Gastroesophageal sphincter (tissue), 3 donors: ENCODE results near the gene PDAP1.

Source experiments
- EP300 ChIP-seq: sonication (generic); formaldehyde crosslinking; IDR thresholded peaks from one replicate; pipeline ENCODE4 v1.6.1; 2017; ENCODE audit warnings: antibody characterized with exemption, mild to moderate bottlenecking
- POLR2A ChIP-seq, 2 donors: fragments of 450-650 bp; IDR thresholded peaks; one replicate each; pipeline ENCODE4 v1.6.1; 2017; ENCODE audit warnings: antibody characterized with exemption in 2 of 2, mild to moderate bottlenecking in 2 of 2, moderate library complexity in 1 of 2
- POLR2AphosphoS5 ChIP-seq: sonication (generic); formaldehyde crosslinking; IDR thresholded peaks from one replicate; pipeline ENCODE4 v1.6.1; 2017; ENCODE audit warnings: antibody characterized with exemption
- TF ChIP-seq, protein P1 (sequence below), 4 experiments: fragments of 200-600 bp in 2 of 4; fragments of 450-650 bp in 2 of 4; sonication (generic) in 1 of 4; IDR thresholded peaks; one replicate each; pipeline ENCODE4 v1.5.1; 2017 to 2019; ENCODE audit warnings: antibody characterized with exemption in 4 of 4, mild to moderate bottlenecking in 2 of 4, moderate library complexity in 2 of 4

DNA sequence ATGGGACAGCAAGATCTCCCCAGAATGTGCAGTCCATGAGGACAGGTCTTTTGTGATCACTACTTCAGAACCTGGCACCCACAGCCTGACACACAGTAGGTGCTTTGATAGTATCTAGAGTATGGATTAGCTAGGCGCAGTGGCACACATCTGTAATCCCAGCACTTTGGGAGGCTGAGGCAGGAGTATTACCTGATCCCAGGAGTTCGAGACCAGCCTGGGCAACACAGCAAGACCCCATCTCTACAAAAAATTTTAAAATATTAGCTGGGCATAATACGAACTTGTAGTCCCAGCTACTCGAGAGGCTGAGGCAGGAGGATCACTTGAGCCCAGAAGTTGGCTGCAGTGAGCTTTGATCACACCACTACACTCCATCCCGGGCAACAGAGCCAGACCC, 56.1 kb downstream of the PDAP1 start:
- TF ChIP-seq POLR2A (IDR thresholded peaks at IDR 0.05) (no peak), POLR2AphosphoS5 (no peak), EP300 (no peak)
- TF ChIP-seq, protein P1, sequence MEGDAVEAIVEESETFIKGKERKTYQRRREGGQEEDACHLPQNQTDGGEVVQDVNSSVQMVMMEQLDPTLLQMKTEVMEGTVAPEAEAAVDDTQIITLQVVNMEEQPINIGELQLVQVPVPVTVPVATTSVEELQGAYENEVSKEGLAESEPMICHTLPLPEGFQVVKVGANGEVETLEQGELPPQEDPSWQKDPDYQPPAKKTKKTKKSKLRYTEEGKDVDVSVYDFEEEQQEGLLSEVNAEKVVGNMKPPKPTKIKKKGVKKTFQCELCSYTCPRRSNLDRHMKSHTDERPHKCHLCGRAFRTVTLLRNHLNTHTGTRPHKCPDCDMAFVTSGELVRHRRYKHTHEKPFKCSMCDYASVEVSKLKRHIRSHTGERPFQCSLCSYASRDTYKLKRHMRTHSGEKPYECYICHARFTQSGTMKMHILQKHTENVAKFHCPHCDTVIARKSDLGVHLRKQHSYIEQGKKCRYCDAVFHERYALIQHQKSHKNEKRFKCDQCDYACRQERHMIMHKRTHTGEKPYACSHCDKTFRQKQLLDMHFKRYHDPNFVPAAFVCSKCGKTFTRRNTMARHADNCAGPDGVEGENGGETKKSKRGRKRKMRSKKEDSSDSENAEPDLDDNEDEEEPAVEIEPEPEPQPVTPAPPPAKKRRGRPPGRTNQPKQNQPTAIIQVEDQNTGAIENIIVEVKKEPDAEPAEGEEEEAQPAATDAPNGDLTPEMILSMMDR (IDR thresholded peaks at IDR 0.05): no peak
